Measurements from ENCODE around the gene SLC8A2.
A peak's percentile ranks its signal among the peaks of the same experiment; 100 is the strongest.

- no peak for TF ChIP-seq REST (IDR thresholded peaks at IDR 0.05; ENCODE audit: insufficient read depth in 1 of 2, low read depth in 2 of 2, low read length in 2 of 2)
- no peak for TF ChIP-seq POLR2AphosphoS5 (IDR thresholded peaks at IDR 0.05; ENCODE audit: low read depth, low read length)
- no peak for TF ChIP-seq TAF1 (IDR thresholded peaks at IDR 0.05; ENCODE audit: borderline replicate concordance, insufficient read depth, low read length)
- 0 out of 2 replicates have a peak, but pooled peaks have one; percentile 71 for TF ChIP-seq SIN3A (IDR thresholded peaks at IDR 0.05; ENCODE audit: borderline replicate concordance, insufficient read depth, low read length)
- no peak for TF ChIP-seq FOXP2 (optimal IDR thresholded peaks at IDR 0.05; ENCODE audit: borderline replicate concordance, extremely low read depth, extremely low read length, insufficient read depth)
These were observed 44.2 kb downstream of the SLC8A2 start for GRCh38 chr19:47427241-47428176.
